ENCODE measurements around the gene CNST.
"Not testable (repeated sequence)": the region's sequence is repeated elsewhere in the genome, so short reads cannot be mapped to it uniquely, and the experiment has no call there.

Gene CNST

DNA sequence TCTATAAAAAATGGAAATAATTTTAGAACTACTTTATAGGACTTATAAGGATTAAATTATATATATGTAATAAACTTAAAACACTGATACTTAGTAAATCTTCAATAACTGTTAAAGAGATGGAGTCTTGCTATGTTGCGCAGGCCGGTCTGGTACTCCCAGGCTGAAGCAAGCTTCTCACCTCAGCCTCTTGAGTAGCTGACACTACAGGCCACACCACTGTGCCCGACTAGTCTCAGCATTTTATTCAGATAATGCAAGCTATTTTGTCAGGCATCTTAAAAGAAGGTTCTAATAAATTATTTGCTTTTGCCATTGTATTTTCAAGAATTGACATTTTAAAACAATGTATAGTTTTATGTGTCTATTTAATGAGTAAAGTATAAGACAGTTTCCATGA lies 20.8 kb downstream of the CNST start:
- DNase-seq (ENCODE audit: low read depth), result no peak

DNA sequence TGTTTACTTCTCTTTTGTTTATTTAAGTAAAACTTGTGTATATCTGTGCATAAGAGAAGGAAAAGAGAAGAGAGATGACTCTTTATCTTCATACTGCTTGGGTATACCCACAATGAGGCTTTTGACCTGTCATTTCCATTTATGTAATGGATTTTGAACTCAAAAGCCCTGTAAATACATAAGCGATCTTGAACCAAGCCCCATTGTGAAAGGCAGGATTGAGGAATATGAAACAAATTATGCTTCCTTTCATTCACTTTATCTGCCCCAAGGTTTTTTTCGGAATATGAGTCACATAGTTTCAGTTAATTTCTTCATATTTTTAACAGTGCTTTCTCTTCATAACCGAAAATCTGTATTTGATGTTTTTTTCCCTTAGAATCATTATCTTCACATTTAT lies 21.4 kb downstream of the CNST start:
- DNase-seq (ENCODE audit: low read depth), result no peak

GRCh38 chr1:246588159-246588721 lies 22.0 kb downstream of the CNST start:
- no peak for DNase-seq (ENCODE audit: low read depth)

GRCh38 chr1:246589919-246590318 lies 23.7 kb downstream of the CNST start:
- not testable (repeated sequence) for DNase-seq (ENCODE audit: low read depth)

GRCh38 chr1:246591047-246591446 lies 24.8 kb downstream of the CNST start:
- no peak for DNase-seq (ENCODE audit: low read depth)

- DNase-seq (ENCODE audit: low read depth), result no peak
Observed at GRCh38 chr1:246591504-246591903, 25.2 kb downstream of the CNST start.

DNA sequence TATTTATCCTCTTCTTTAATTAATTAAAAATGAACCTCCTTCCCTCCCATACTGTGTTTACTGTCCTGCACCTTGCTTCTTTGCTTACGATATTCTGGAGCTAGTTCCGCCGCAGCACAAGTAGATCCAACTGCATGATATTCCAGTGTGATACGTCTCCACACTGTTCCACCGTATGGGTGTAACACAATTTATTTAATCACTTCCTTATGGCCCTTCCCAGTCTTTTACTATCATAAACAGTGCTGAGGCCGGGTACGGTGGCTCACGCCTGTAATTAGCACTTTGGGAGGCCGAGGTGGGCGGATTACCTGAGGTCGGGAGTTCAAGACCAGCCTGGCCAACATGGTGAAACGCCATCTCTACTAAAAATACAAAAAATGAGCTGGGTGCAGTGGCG lies 25.7 kb downstream of the CNST start:
- DNase-seq (ENCODE audit: low read depth), result no peak

DNA sequence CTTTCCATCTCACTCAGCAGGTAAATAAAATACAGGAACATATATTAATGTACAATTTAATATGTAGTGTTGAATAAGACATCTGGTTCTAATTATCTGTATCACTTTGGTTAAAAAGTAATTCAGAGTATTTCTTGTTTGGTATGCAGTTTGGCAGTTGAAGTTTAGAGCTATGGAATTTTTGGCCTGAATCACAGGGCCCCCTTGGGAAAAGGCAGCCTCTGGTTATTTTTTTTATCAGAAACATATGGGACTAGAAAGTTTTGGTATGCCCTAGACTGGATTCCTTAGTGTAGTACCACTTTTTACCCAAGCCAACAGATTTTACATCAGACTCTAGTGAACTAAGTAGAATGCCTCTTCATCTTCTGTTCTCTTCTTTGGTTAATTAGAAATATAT lies 26.4 kb downstream of the CNST start:
- DNase-seq (ENCODE audit: low read depth), result no peak

- no peak for DNase-seq (ENCODE audit: low read depth)
Observed at GRCh38 chr1:246595146-246595545, 28.9 kb downstream of the CNST start.

- no peak for DNase-seq (ENCODE audit: low read depth)
Observed at GRCh38 chr1:246597340-246597739, 31.1 kb downstream of the CNST start.

- no peak for DNase-seq (ENCODE audit: low read depth)
Observed at GRCh38 chr1:246597971-246598370, 31.7 kb downstream of the CNST start.

DNA sequence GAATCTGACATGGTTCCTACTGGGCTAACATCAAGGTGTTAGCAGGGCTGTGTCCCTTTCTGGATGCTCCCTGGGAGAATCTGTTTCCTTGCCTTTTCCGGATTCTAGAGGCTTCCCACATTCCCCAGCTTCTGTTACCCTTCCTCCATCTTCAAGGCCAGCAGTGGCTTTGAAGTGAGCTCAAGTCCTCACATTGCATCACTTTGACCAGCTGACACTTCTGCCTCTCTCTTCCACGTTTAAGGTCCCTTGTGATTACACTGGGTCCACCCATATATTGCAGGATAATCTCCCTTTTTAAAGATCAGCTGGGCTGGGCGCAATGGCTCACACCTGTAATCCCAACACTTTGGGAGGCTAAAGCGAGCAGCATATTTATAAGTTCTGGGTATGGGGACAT lies 33.1 kb downstream of the CNST start:
- DNase-seq (ENCODE audit: low read depth), result no peak

GRCh38 chr1:246600579-246600978 lies 34.3 kb downstream of the CNST start:
- DNase-seq (ENCODE audit: low read depth), result no peak

- no peak for DNase-seq (ENCODE audit: low read depth)
Observed at GRCh38 chr1:246602194-246602593, 35.9 kb downstream of the CNST start.

- not testable (repeated sequence) for DNase-seq (ENCODE audit: low read depth)
Observed at GRCh38 chr1:246605231-246605630, 39.0 kb downstream of the CNST start.

- no peak for DNase-seq (ENCODE audit: low read depth)
Observed at GRCh38 chr1:246607462-246607861, 41.2 kb downstream of the CNST start.

DNA sequence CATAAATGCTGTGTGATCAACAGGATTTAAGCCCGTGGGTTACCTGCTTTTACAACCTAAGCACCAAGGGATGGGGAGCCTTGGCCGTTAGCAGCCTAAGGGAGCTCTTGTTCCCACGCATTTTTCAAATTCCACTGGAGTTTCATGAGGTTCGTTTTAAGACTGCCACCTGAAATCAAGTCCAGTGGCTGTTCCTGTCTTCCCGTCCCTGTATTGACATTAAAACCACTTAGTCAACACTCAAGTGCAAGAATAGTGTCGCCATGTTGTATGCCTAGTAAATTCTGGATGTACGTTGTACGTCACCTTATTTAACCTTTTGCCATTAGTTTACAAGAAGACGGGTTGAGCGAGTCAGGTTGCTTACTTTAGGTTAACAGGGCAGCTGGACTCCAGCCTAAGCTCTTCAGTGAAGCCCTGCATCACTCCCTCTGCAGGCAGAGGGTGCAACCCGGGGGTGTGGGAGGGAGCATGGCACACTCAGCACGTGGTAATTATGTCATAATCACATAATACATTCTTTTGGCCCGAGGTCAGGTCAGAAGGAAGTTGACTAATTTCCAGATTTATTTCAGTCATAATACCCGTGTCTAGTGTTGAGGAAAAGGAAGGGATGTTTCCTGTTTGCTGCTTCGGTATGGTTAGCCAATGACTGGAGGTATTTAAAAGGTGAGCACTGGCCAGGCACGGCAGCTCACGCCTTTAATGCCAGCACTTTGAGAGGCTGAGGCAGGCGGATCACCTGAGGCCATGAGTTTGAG lies 42.5 kb downstream of the CNST start:
- DNase-seq (ENCODE audit: low read depth), result no peak

- no peak for DNase-seq (ENCODE audit: low read depth)
Observed at GRCh38 chr1:246609632-246610031, 43.4 kb downstream of the CNST start.

DNA sequence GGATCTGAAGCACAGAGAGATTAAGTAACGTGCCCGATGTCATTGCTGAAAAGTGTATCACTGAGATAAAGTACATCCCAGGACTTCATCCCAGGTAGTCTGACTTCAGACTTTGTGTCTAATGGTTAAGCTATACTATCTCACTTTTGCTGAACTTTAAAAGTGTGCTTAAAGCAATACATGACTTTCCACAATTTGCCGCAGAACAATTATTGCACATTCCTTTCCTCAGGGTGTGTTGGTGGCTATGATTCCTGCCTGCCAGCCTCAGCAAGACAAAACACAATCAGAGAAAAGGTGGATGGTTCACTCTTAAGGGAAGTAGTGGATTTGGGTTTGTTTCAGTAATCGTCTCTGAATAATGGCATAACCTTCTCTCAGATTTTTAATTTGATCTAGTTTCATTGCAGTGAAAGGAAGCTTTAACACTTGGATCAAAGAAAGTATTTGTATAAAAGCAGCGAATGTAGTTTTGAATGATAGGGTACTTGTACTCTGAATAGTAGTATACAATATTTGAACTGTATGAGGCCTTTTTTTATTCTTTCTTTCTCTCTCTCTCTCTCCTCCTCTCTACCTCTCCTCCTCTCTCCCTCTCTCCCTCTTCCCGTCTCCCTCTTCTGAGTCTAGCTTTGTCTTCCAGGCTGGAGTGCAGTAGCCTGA lies 47.0 kb downstream of the CNST start:
- DNase-seq (ENCODE audit: low read depth), result no peak

GRCh38 chr1:246617156-246617555 lies 50.9 kb downstream of the CNST start:
- no peak for DNase-seq (ENCODE audit: low read depth)

DNA sequence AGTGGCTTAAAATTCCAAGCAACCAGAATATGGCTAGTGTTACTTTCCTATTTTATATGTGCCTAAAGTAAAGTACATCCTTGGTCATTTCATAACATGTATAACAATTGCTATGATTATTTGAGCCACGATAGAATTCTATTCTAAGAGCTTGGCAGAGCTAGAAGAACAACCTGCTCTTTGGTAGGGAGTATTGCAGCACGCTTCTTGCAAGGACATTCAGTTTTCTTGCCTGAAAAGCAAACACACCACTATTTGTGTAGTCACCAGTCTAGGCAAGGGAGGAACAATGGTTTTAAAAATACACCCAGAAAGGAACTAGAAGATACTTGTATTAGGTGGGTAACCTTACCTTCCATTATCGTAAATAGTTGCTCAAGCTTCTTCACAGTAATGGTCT lies 51.5 kb downstream of the CNST start:
- no peak for DNase-seq (ENCODE audit: low read depth)

DNA sequence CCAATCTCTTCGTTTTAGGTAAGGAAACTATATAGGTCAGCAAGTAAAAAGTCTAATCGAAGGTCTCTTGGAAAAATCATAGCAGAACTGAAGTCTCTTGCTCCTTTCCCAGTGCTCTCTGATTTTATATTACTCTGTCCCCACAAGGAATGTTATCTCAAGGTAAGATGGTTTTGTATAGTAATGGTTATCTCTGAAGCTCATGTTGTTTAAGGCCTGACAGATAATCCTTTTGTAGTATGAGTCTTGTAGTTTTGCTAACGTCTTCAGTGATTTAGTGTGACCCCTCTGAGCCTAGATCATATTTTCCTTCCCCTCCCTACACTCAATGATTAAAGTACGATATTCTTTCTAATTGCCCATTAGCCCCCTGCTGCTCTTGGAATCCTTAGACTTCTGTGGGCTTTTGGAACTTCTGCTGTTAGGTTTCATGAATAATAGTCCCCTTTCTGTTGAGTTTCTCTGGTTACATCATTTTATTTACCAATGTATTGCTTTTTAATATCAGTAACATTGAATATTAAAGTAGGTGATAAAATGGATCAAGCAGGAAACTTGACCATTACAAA lies 52.1 kb downstream of the CNST start:
- DNase-seq (ENCODE audit: low read depth), result no peak

- DNase-seq (ENCODE audit: low read depth), result no peak
Observed at GRCh38 chr1:246622035-246622652, 55.9 kb downstream of the CNST start.
